HCT116 (cell line): ENCODE results near the gene FSIP1. TPM values are rescaled to one million over a fixed set of nuclear protein-coding genes. Genes with fewer than 3 reads are reported as not detected.

Experiments used
- ATAC-seq: fragments of 200-7000 bp; cut with Tn5 transposase; 2 replicates; pipeline ENCODE4 v1.9.1; 2020; ENCODE audit warnings: mild to moderate bottlenecking, moderate library complexity
- BruUV-seq: library from RNA; stranded (reverse); fragments of 400-500 nt; replicated peaks from 2 replicates; lab custom pipeline; 2021; lab: Mats Ljungman, UMichigan
- CTCF ChIA-PET: fragments of 300-600 bp; sonication (Branson Sonifier 250); formaldehyde crosslinking; loops from one replicate; lab custom pipeline; 2021; ENCODE audit warnings: antibody characterized with exemption; lab: Charles Lee
- POLR2A ChIA-PET: fragments of 300-600, 350-600 bp; sonication (Branson Sonifier 250); formaldehyde crosslinking; loops from one replicate; lab custom pipeline; 2021; ENCODE audit warnings: antibody characterized with exemption; lab: Charles Lee
- RAD21 ChIA-PET, 2 experiments: fragments of 300-600 bp; sonication (Branson Sonifier 250); formaldehyde crosslinking; loops; one replicate each; lab custom pipeline; 2023; ENCODE audit warnings: low total read pairs in 2 of 2; ENCODE audit not compliant: uncharacterized antibody in 2 of 2, unreplicated experiment in 2 of 2, low non-redundant PET in 1 of 2; lab: Charles Lee
- DNase-seq: peaks from one replicate; pipeline ENCODE4 v3.0.0-alpha.2; 2010; ENCODE audit warnings: low read depth, low spot score
- H2AFZ ChIP-seq: fragments of 200-600 bp; shearing (Covaris generic), sonication (generic); 2 replicates; pipeline ENCODE4 v1.6.1; 2017; ENCODE audit warnings: low read depth, mixed run types, mixed read lengths, antibody characterized with exemption, low read length; ENCODE audit not compliant: poor library complexity, severe bottlenecking
- H3K27ac ChIP-seq: 2 replicates; pipeline ENCODE4 v1.5.1; 2012; ENCODE audit warnings: low read depth, low read length
- H3K27me3 ChIP-seq: fragments of 200-600 bp; sonication (generic); 2 replicates; pipeline ENCODE4 v1.6.1; 2016; ENCODE audit warnings: mixed run types, low read length, mixed read lengths; ENCODE audit not compliant: insufficient read depth
- H3K36me3 ChIP-seq, 2 experiments: fragments of 200-500 bp in 1 of 2; fragments of 200-600 bp in 1 of 2; sonication (Bioruptor generic) in 1 of 2; sonication (generic) in 1 of 2; 2 replicates each; pipeline versions ENCODE4 v1.5.1 to v1.6.1; 2014 to 2016; ENCODE audit warnings: low read length in 2 of 2, inconsistent platforms in 1 of 2, mixed read lengths in 1 of 2, mixed run types in 1 of 2; ENCODE audit not compliant: insufficient read depth in 2 of 2, control insufficient read depth in 1 of 2
- H3K4me1 ChIP-seq, 2 experiments: fragments of 200-600 bp in 1 of 2; sonication (generic) in 1 of 2; 2 replicates each; pipeline versions ENCODE4 v1.5.1 to v1.6.1; 2012 to 2017; ENCODE audit warnings: low read length in 2 of 2, inconsistent platforms in 1 of 2, mild to moderate bottlenecking in 1 of 2, mixed read lengths in 1 of 2, mixed run types in 1 of 2, moderate library complexity in 1 of 2; ENCODE audit not compliant: insufficient read depth in 2 of 2, control insufficient read depth in 1 of 2
- H3K4me2 ChIP-seq: fragments of 200-600 bp; sonication (generic); 2 replicates; pipeline ENCODE4 v1.6.1; 2017; ENCODE audit warnings: mixed run types, low read length, mixed read lengths
- H3K4me3 ChIP-seq, 2 experiments: fragments of 200-600 bp in 1 of 2; sonication (generic) in 1 of 2; replicated peaks in 1 of 2; 2 replicates each; pipeline ENCODE4 v1.5.1; 2011 to 2016; ENCODE audit warnings: low read length in 2 of 2, control low read depth in 1 of 2, low read depth in 1 of 2, mild to moderate bottlenecking in 1 of 2, mixed read lengths in 1 of 2, mixed run types in 1 of 2
- H3K79me2 ChIP-seq: fragments of 200-600 bp; sonication (generic); 2 replicates; pipeline ENCODE4 v1.6.1; 2017; ENCODE audit warnings: mild to moderate bottlenecking, mixed run types, low read length, moderate library complexity, mixed read lengths; ENCODE audit not compliant: insufficient read depth
- H3K9ac ChIP-seq: fragments of 200-600 bp; sonication (generic); 2 replicates; pipeline ENCODE4 v1.6.1; 2016; ENCODE audit warnings: low read length, mixed read lengths
- H3K9me2 ChIP-seq: fragments of 200-600 bp; sonication (generic), shearing (Covaris generic); 2 replicates; pipeline ENCODE4 v1.6.1; 2017; ENCODE audit warnings: mixed run types, mild to moderate bottlenecking, moderate library complexity; ENCODE audit not compliant: insufficient read depth
- H3K9me3 ChIP-seq, 2 experiments: fragments of 200-500 bp in 1 of 2; fragments of 200-600 bp in 1 of 2; sonication (Bioruptor generic) in 1 of 2; sonication (generic) in 1 of 2; 2 replicates each; pipeline ENCODE4 v1.6.1; 2014 to 2017; ENCODE audit warnings: low read length in 2 of 2, mixed read lengths in 2 of 2, inconsistent platforms in 1 of 2, low read depth in 1 of 2, mild to moderate bottlenecking in 1 of 2, mixed run types in 1 of 2, moderate library complexity in 1 of 2; ENCODE audit not compliant: control insufficient read depth in 1 of 2, insufficient read depth in 1 of 2
- H4K20me1 ChIP-seq: fragments of 200-600 bp; sonication (generic), shearing (Covaris generic); 2 replicates; pipeline ENCODE4 v1.6.1; 2017; ENCODE audit warnings: mixed run types, mild to moderate bottlenecking, moderate library complexity; ENCODE audit not compliant: insufficient read depth
- CEBPB ChIP-seq: IDR thresholded peaks from 2 replicates; pipeline ENCODE4 v1.6.1; 2012; ENCODE audit warnings: low read depth
- CTCF ChIP-seq, 3 experiments: fragments of 200-600 bp in 1 of 3; sonication (generic) in 1 of 3; IDR thresholded peaks in 2 of 3; conservative IDR thresholded peaks in 1 of 3; 2 replicates each; pipeline ENCODE4 v1.5.1; 2012 to 2017; ENCODE audit warnings: low read depth in 2 of 3, low read length in 2 of 3, antibody characterized with exemption in 1 of 3, borderline replicate concordance in 1 of 3, control low read depth in 1 of 3, mild to moderate bottlenecking in 1 of 3, mixed read lengths in 1 of 3, mixed run types in 1 of 3, moderate library complexity in 1 of 3; ENCODE audit not compliant: insufficient read depth in 1 of 3
- EZH2phosphoT487 ChIP-seq: fragments of 200-600 bp; IDR thresholded peaks from 2 replicates; pipeline ENCODE4 v1.6.1; 2018; ENCODE audit warnings: antibody characterized with exemption, borderline replicate concordance
- FOSL1 ChIP-seq: IDR thresholded peaks from 2 replicates; pipeline ENCODE4 v1.6.1; 2012; ENCODE audit warnings: low read depth
- SIN3A ChIP-seq: IDR thresholded peaks from 2 replicates; pipeline ENCODE4 v1.6.1; 2012; ENCODE audit warnings: low read depth
- SP1 ChIP-seq: IDR thresholded peaks from 2 replicates; pipeline ENCODE4 v1.6.1; 2012; ENCODE audit warnings: low read depth
- ZBTB33 ChIP-seq: IDR thresholded peaks from 2 replicates; pipeline ENCODE4 v1.6.1; 2011; ENCODE audit warnings: mild to moderate bottlenecking, low read length, moderate library complexity; ENCODE audit not compliant: insufficient replicate concordance; ENCODE audit errors: extremely low read depth
- ZFX ChIP-seq: fragments of 450-650 bp; IDR thresholded peaks from 2 replicates; pipeline ENCODE4 v1.6.1; 2017
- ZNF274 ChIP-seq: fragments of 200-500 bp; sonication (Bioruptor generic); IDR thresholded peaks from 2 replicates; pipeline ENCODE4 v1.6.1; 2014; ENCODE audit warnings: mild to moderate bottlenecking, low read depth, low read length, inconsistent platforms
- intact Hi-C: fragments of 100-400 bp; cut with micrococcal nuclease; formaldehyde crosslinking; loops from 2 replicates; pipeline ENCODE4 v1.10.0; 2022
- total RNA-seq: library from RNA; stranded (reverse); gene quantifications from one replicate; pipeline ENCODE4 v1.2.1, GENCODE V29; 2021; ENCODE audit not compliant: unreplicated experiment

FSIP1 gene
- total RNA-seq, 1 experiment from 2014 or later: 0.42 TPM

GRCh38 chr15:39582977-39583595, 199.6 kb downstream of the FSIP1 start:
- H3K9me2 ChIP-seq: no peaks in the 10 kb centered on the region
- no peak overlapping the region for H3K27ac ChIP-seq
- peaks cover 11 to 29% of the 10 kb centered on the region in 2 experiments for H3K4me1 ChIP-seq
- TF ChIP-seq CEBPB (no peak), SIN3A (no peak), ZNF274 (no peak), FOSL1 (no peak), ZBTB33 (no peak), CTCF (IDR thresholded peaks at IDR 0.05 in 2 of 3, conservative IDR thresholded peaks at IDR 0.05 in 1 of 3; ENCODE audit: borderline replicate concordance in 1 of 3, insufficient read depth in 1 of 3, low read depth in 2 of 3, low read length in 2 of 3) (no peak), SP1 (no peak), ZFX (no peak), EZH2phosphoT487 (no peak)
- no peaks in the 10 kb centered on the region for H4K20me1 ChIP-seq
- ATAC-seq (no peak), DNase-seq (no peak)
- H3K9me3 ChIP-seq: no peaks in the 10 kb centered on the region
- H3K4me3 ChIP-seq: no peak overlapping the region
- ChIA-PET POLR2A (no interaction called here), CTCF (interaction anchor here (0.7 to 5.5 kb wide), 3 partner anchors 22 to 724 kb away, joined by 3 to 52 read pairs (median 3); no protein-coding TSS in a partner anchor), RAD21 (interaction anchor here in 1 of 2 experiments (2.4 kb wide), 1 partner anchor 411 kb away, joined by 7 read pairs; no protein-coding TSS in a partner anchor)
- no peaks in the 10 kb centered on the region for H3K79me2 ChIP-seq
- BruUV-seq: no TSS peak
- no peaks in the 10 kb centered on the region for H3K27me3 ChIP-seq
- H3K4me2 ChIP-seq: no peak overlapping the region
- H2AFZ ChIP-seq: no peak overlapping the region
- H3K9ac ChIP-seq: no peak overlapping the region
- intact Hi-C loops: no loop called here
- H3K36me3 ChIP-seq: peaks cover 3 to 20% of the 10 kb centered on the region in 2 experiments; a peak in 2 of 4 replicates
